Thoracic aorta (tissue), 2 donors: ENCODE measurements around the gene RSBN1L. TPM values are rescaled to one million over a fixed set of nuclear protein-coding genes. Genes with fewer than 3 reads are reported as not detected.
"Not testable (repeated sequence)": the region's sequence is repeated elsewhere in the genome, so short reads cannot be mapped to it uniquely, and the experiment has no call there.

Experiments
- ATAC-seq: fragments of 150-250 bp; one replicate; pipeline ENCODE4 v1.8.0; 2017; ENCODE audit warnings: low read depth; ENCODE audit not compliant: insufficient number of reproducible peaks, low FRiP score
- DNase-seq: peaks from one replicate; pipeline ENCODE4 v3.0.0-alpha.2; 2020; ENCODE audit warnings: low spot score
- H3K27ac ChIP-seq, 2 donors: fragments of 200-600 bp; sonication (generic); 1 replicate in 1 of 2; 2 replicates in 1 of 2; pipeline ENCODE4 v1.5.1; 2016; ENCODE audit warnings: mild to moderate bottlenecking in 2 of 2, moderate library complexity in 2 of 2
- H3K27me3 ChIP-seq: fragments of 200-600 bp; sonication (generic); replicated peaks from 2 replicates; pipeline ENCODE4 v1.6.0; 2016; ENCODE audit warnings: mild to moderate bottlenecking; ENCODE audit not compliant: insufficient read depth
- H3K36me3 ChIP-seq: fragments of 200-600 bp; sonication (generic); one replicate; pipeline ENCODE4 v1.5.1; 2016
- H3K4me1 ChIP-seq, 2 donors: fragments of 200-600 bp; sonication (generic); 1 replicate in 1 of 2; 2 replicates in 1 of 2; pipeline versions ENCODE4 v1.5.1 to v1.6.0; 2016; ENCODE audit warnings: low read depth in 2 of 2, mild to moderate bottlenecking in 1 of 2; ENCODE audit not compliant: control insufficient read depth in 1 of 2
- H3K4me3 ChIP-seq: fragments of 200-600 bp; sonication (generic); 2 replicates; pipeline ENCODE4 v1.5.1; 2016; ENCODE audit warnings: mild to moderate bottlenecking
- H3K9me3 ChIP-seq: fragments of 200-600 bp; sonication (generic); 2 replicates; pipeline ENCODE4 v1.5.1; 2016
- total RNA-seq, 2 donors: library from RNA; depleted of rRNA; stranded (reverse); fragments of >200 nt; gene quantifications; one replicate each; pipeline versions ENCODE4 v1.1.0 to v1.2.3, GENCODE V29; 2016
- TF ChIP-seq, protein P1 (sequence below): fragments of 200-600 bp; sonication (generic); IDR thresholded peaks from one replicate; pipeline ENCODE4 v1.5.1; 2019; ENCODE audit warnings: antibody characterized with exemption

Gene RSBN1L
- total RNA-seq, 2 donors from 2014 or later = 14.8 to 27.7 TPM

DNA sequence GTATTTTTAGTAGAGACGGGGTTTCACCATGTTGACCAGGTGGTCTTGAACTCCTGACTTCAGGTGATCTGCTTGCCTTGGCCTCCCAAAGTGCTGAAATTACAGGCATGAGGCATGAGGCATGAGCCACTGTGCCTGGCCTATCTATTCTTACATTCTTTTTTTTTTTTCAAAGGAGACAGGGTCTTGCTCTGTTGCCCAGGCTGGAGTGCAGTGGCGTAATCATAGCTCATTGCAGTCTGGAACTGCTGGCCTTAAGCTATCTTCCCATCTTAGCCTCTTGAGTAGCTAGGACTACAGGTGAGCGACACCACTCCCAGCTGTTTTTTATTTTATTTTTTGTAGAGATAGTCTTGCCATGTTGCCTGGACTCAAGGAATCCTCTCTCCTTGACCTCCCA, 20.5 kb downstream of the RSBN1L start:
- no peak for ATAC-seq
- no peak for DNase-seq
- H3K9me3 ChIP-seq = no peaks in the 10 kb centered on the region
- TF ChIP-seq, protein P1, sequence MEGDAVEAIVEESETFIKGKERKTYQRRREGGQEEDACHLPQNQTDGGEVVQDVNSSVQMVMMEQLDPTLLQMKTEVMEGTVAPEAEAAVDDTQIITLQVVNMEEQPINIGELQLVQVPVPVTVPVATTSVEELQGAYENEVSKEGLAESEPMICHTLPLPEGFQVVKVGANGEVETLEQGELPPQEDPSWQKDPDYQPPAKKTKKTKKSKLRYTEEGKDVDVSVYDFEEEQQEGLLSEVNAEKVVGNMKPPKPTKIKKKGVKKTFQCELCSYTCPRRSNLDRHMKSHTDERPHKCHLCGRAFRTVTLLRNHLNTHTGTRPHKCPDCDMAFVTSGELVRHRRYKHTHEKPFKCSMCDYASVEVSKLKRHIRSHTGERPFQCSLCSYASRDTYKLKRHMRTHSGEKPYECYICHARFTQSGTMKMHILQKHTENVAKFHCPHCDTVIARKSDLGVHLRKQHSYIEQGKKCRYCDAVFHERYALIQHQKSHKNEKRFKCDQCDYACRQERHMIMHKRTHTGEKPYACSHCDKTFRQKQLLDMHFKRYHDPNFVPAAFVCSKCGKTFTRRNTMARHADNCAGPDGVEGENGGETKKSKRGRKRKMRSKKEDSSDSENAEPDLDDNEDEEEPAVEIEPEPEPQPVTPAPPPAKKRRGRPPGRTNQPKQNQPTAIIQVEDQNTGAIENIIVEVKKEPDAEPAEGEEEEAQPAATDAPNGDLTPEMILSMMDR = no peak
- peaks cover 5 to 35% of the 10 kb centered on the region in 2 donors for H3K4me1 ChIP-seq
- no peaks in the 10 kb centered on the region for H3K36me3 ChIP-seq
- H3K27ac ChIP-seq = no peak overlapping the region
- no peaks in the 10 kb centered on the region for H3K27me3 ChIP-seq
- no peak overlapping the region for H3K4me3 ChIP-seq

DNA sequence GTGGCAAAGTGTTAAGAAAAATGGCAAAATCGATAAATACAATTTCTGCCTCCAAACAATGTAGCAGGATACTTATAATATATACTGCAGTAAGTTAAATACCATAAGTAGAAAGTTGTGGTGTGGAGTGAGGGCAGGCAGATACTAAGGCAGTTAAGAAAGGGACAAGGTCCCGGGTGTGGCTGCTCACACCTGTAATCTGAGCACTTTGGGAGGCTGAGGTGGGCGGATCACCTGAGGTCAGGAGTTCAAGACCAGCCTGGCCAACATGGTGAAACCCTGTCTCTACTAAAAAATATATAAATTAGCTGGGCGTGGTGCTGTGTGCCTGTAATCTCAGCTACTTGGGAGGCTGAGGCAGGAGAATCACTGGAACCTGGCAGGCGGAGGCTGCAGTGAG, 21.3 kb downstream of the RSBN1L start:
- ATAC-seq, H3K27me3 ChIP-seq, DNase-seq: not testable (repeated sequence)

DNA sequence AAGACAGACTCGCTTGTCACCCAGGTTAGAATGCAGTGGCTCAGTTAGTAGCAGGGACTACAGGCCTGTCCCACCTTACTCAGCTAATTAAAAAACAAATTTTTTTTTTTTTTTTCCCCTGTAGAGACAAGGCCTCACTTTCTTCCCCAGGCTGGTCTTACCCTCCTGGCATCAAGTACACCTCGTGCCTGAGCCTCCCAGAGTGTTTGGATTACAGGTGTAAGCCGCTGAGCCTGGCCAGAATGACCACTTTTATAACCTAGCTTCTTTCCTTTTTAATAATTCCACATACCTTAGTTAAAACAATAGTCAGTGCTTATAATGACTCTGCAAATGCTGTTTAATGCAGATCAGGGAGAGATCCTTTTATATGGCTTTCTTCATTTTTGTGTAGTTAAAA, 31.3 kb downstream of the RSBN1L start:
- Histone ChIP-seq H3K9me3 (no peaks in the 10 kb centered on the region), H3K36me3 (no peaks in the 10 kb centered on the region), H3K4me1 (peaks cover 23 to 44% of the 10 kb centered on the region in 2 donors), H3K27me3 (no peaks in the 10 kb centered on the region), H3K4me3 (no peak overlapping the region), H3K27ac (no peak overlapping the region)
- ATAC-seq (no peak), DNase-seq (no peak)
- TF ChIP-seq, protein P1 = no peak

More for the DNA sequence above, 21.3 kb downstream of the RSBN1L start:
- H3K9me3 ChIP-seq, H3K4me3 ChIP-seq, H3K27ac ChIP-seq, H3K36me3 ChIP-seq: not testable (repeated sequence)
- peaks cover 5 to 43% of the 10 kb centered on the region in 2 donors for H3K4me1 ChIP-seq

DNA sequence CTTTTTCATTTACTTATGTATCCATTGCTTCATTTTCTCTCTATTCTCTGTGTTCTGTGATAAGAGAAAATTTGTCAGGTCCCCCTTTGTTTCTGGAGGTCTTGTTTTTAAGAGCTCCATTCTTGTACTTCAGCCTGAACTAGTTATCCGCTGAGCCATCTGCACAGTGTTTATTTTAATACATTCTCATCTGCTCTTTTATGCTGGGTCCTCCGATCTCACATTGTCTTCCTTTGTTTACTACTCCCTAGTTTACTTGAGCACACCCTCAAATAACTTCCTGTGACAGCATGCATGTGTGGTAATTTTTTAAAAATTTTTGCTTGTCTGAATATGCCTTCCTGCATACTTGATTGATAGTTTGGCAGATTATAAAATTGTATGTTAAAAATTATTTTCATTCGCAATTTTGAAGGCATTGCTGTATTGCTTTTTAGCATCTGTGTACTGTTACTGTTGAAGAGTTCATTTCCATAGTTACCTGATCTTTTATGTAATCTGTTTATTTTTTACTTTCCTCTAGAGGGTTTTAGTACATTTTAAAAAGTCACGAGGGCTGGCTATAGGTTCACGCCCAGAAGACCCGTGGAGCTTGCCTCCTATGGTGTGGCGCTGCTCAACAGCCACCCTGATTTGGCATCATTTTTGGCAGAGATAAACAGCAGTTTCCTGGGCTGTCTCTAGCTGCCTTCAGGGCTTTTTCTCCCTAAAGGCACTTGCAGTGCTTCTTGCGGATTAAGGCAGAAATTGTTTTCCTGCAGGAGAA, 31.9 kb downstream of the RSBN1L start:
- Histone ChIP-seq H3K27me3 (no peaks in the 10 kb centered on the region), H3K9me3 (no peaks in the 10 kb centered on the region), H3K36me3 (no peaks in the 10 kb centered on the region), H3K4me3 (no peak overlapping the region), H3K27ac (no peak overlapping the region), H3K4me1 (peaks cover 23 to 39% of the 10 kb centered on the region in 2 donors)
- DNase-seq (no peak), ATAC-seq (no peak)
- TF ChIP-seq, protein P1 = no peak

DNA sequence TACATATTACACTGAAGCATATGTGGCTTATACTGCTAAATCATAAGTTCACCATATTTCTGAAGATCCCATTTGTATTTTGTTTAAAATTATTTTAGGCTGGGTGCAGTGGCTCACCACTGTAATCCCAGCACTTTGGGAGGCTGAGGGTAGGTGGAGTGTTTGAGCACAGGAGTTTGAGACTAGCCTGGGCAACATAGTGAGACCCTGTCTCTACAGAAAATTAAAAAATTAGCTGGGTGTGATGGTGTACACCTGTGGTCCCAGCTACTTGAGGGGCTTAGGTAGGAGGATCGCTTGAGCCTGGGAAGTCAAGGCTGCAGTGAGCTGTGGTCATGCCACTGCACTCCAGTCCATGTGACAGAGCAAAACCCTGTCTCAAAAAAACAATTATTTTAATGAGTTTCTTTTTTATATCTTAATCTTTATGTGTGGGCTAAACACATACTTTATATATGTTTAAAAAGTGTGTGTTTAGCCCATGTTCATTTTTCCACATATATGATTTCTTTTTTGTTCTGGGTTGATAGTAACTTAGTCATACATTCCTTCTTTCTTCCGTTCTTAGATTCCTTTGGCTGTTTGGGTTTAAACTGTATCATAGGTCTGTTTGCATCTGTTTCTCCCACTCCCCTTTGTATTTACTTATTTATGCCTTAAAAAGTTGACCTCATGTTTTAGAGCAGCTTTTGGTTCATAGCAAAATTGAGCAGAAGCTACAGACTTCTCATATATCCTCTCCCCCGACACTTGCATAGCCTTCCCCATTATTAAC, 33.5 kb downstream of the RSBN1L start:
- DNase-seq (no peak), ATAC-seq (no peak)
- H3K36me3 ChIP-seq = no peaks in the 10 kb centered on the region
- H3K9me3 ChIP-seq = no peaks in the 10 kb centered on the region
- TF ChIP-seq, protein P1 = no peak
- H3K27ac ChIP-seq = no peak overlapping the region
- H3K27me3 ChIP-seq = no peaks in the 10 kb centered on the region
- peaks cover 28 to 43% of the 10 kb centered on the region in 2 donors for H3K4me1 ChIP-seq
- H3K4me3 ChIP-seq = no peak overlapping the region
